ENCODE measurements around the gene ARHGAP31.
"Not testable (repeated sequence)": the region's sequence is repeated elsewhere in the genome, so short reads cannot be mapped to it uniquely, and the experiment has no call there.

The ARHGAP31 gene

GRCh38 chr3:119352863-119353527, 58.8 kb downstream of the ARHGAP31 start:
- Histone ChIP-seq H3K36me3 (ENCODE audit: control insufficient read depth in 2 of 2, insufficient read depth in 1 of 2, low read length in 2 of 2) (no peaks in the 10 kb centered on the region), H3K9me3 (ENCODE audit: control insufficient read depth, insufficient read depth, low read depth, low read length) (no peaks in the 10 kb centered on the region), H3K4me1 (ENCODE audit: control insufficient read depth, insufficient read depth, low read length) (no peaks in the 10 kb centered on the region), H3K27ac (ENCODE audit: extremely low read depth, low read depth, low read length) (no peak overlapping the region), H3K4me3 (ENCODE audit: low read depth, low read length) (no peak overlapping the region)
- ChIA-PET CTCF (interaction anchor here (0.6 to 4.2 kb wide), 9 partner anchors 12 to 147 kb away, joined by 3 to 23 read pairs (median 4); no protein-coding TSS in a partner anchor), POLR2A (no interaction called here)
- TF ChIP-seq, protein P1, sequence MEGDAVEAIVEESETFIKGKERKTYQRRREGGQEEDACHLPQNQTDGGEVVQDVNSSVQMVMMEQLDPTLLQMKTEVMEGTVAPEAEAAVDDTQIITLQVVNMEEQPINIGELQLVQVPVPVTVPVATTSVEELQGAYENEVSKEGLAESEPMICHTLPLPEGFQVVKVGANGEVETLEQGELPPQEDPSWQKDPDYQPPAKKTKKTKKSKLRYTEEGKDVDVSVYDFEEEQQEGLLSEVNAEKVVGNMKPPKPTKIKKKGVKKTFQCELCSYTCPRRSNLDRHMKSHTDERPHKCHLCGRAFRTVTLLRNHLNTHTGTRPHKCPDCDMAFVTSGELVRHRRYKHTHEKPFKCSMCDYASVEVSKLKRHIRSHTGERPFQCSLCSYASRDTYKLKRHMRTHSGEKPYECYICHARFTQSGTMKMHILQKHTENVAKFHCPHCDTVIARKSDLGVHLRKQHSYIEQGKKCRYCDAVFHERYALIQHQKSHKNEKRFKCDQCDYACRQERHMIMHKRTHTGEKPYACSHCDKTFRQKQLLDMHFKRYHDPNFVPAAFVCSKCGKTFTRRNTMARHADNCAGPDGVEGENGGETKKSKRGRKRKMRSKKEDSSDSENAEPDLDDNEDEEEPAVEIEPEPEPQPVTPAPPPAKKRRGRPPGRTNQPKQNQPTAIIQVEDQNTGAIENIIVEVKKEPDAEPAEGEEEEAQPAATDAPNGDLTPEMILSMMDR (tag by site-specific recombination; IDR thresholded peaks at IDR 0.05) = 0 out of 2 replicates have a peak, but pooled peaks have one; percentile 16
- TF ChIP-seq ZNF37A (tag by site-specific recombination; IDR thresholded peaks at IDR 0.05) = no peak
- 0 out of 2 replicates have a peak, but pooled peaks have one; percentile 26 for TF ChIP-seq ZNF654 (tag by site-specific recombination; IDR thresholded peaks at IDR 0.05; ENCODE audit: low read depth)

DNA sequence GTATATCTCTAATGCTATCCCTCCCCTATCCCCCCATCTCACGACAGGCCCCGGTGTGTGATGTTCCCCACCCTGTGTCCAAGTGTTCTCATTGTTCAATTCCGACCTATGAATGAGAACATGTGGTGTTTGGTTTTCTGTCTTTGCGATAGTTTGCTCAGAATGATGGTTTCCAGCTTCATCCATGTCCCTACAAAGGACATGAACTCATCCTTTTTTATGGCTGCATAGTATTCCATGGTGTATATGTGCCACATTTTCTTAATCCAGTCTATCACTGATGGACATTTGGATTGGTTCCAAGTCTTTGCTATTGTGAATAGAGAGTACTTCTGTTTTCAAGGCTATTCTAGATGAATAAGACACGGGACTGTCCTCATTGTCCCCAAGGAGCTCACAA, 61.4 kb downstream of the ARHGAP31 start:
- POLR2A ChIA-PET; H3K9me3 ChIP-seq (ENCODE audit: control insufficient read depth, insufficient read depth, low read depth, low read length); H3K27ac ChIP-seq (ENCODE audit: extremely low read depth, low read depth, low read length); CTCF ChIA-PET; H3K36me3 ChIP-seq (ENCODE audit: control insufficient read depth in 2 of 2, insufficient read depth in 1 of 2, low read length in 2 of 2); H3K4me3 ChIP-seq (ENCODE audit: low read depth, low read length); H3K4me1 ChIP-seq (ENCODE audit: control insufficient read depth, insufficient read depth, low read length): not testable (repeated sequence)
- TF ChIP-seq ZNF146 (tag by site-specific recombination; IDR thresholded peaks at IDR 0.05) (peak; percentile 81), ZNF580 (tag by site-specific recombination; IDR thresholded peaks at IDR 0.05) (peak; percentile 55; the same call in 1 of the 2 replicates)

- POLR2A ChIA-PET = no interaction called here
Observed at GRCh38 chr3:119356646-119357045, 62.5 kb downstream of the ARHGAP31 start.

More at GRCh38 chr3:119356646-119357045, 62.5 kb downstream of the ARHGAP31 start:
- Histone ChIP-seq H3K27ac (ENCODE audit: extremely low read depth, low read depth, low read length) (no peak overlapping the region), H3K4me3 (ENCODE audit: low read depth, low read length) (no peak overlapping the region), H3K9me3 (ENCODE audit: control insufficient read depth, insufficient read depth, low read depth, low read length) (no peaks in the 10 kb centered on the region), H3K4me1 (ENCODE audit: control insufficient read depth, insufficient read depth, low read length) (no peaks in the 10 kb centered on the region), H3K36me3 (ENCODE audit: control insufficient read depth in 2 of 2, insufficient read depth in 1 of 2, low read length in 2 of 2) (no peaks in the 10 kb centered on the region)
- CTCF ChIA-PET = no interaction called here
- TF ChIP-seq PRDM1 (tag by site-specific recombination; IDR thresholded peaks at IDR 0.05) (no peak), ZBTB11 (tag by site-specific recombination; conservative IDR thresholded peaks at IDR 0.05; ENCODE audit: low read depth) (no peak), ZNF571 (tag by site-specific recombination; IDR thresholded peaks at IDR 0.05) (no peak), ZNF529 (tag by site-specific recombination; IDR thresholded peaks at IDR 0.05; ENCODE audit: insufficient replicate concordance) (no peak), KLF7 (tag by site-specific recombination; IDR thresholded peaks at IDR 0.05; ENCODE audit: borderline replicate concordance) (no peak), ZNF561 (tag by site-specific recombination; IDR thresholded peaks at IDR 0.05; ENCODE audit: borderline replicate concordance) (no peak), ZNF600 (tag by site-specific recombination; IDR thresholded peaks at IDR 0.05) (no peak)
- TF ChIP-seq, protein P1 (tag by site-specific recombination; IDR thresholded peaks at IDR 0.05) = no peak
- TF ChIP-seq, protein P2, sequence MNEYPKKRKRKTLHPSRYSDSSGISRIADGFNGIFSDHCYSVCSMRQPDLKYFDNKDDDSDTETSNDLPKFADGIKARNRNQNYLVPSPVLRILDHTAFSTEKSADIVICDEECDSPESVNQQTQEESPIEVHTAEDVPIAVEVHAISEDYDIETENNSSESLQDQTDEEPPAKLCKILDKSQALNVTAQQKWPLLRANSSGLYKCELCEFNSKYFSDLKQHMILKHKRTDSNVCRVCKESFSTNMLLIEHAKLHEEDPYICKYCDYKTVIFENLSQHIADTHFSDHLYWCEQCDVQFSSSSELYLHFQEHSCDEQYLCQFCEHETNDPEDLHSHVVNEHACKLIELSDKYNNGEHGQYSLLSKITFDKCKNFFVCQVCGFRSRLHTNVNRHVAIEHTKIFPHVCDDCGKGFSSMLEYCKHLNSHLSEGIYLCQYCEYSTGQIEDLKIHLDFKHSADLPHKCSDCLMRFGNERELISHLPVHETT (tag by site-specific recombination; IDR thresholded peaks at IDR 0.05) = no peak
